A673 (cell line): Measurements from ENCODE around the gene ISM1.

Source experiments
- CTCF ChIP-seq: fragments of 300-800, 200-600 bp; sonication (generic); conservative IDR thresholded peaks from 2 replicates; pipeline ENCODE4 v1.5.1; 2017; ENCODE audit warnings: low read depth, mild to moderate bottlenecking, antibody characterized with exemption, low read length, moderate library complexity, mixed read lengths
- EZH2 ChIP-seq: fragments of 200-600 bp; sonication (generic); IDR thresholded peaks from 2 replicates; pipeline ENCODE4 v1.6.1; 2017; ENCODE audit warnings: borderline replicate concordance, low read depth, mild to moderate bottlenecking, mixed read lengths, antibody characterized with exemption, low read length; ENCODE audit not compliant: poor library complexity, severe bottlenecking

GRCh38 chr20:13283869-13284829, 63.1 kb downstream of the ISM1 start:
- TF ChIP-seq CTCF = no peak
- no peak for TF ChIP-seq EZH2
